OCI-LY1 (cell line): ENCODE results near the gene DYNLT1.

Source experiments
- CTCF ChIP-seq: fragments of 200-600 bp; sonication (generic), shearing (Covaris generic); IDR thresholded peaks from 2 replicates; pipeline ENCODE4 v1.5.1; 2017; ENCODE audit warnings: mild to moderate bottlenecking, antibody characterized with exemption, low read length, moderate library complexity, mixed read lengths
- EZH2 ChIP-seq: fragments of 200-600 bp; sonication (generic), shearing (Covaris generic); IDR thresholded peaks from 2 replicates; pipeline ENCODE4 v1.8.0; 2017; ENCODE audit warnings: borderline replicate concordance, mixed run types, mild to moderate bottlenecking, antibody characterized with exemption, low read length, moderate library complexity, mixed read lengths

DNA sequence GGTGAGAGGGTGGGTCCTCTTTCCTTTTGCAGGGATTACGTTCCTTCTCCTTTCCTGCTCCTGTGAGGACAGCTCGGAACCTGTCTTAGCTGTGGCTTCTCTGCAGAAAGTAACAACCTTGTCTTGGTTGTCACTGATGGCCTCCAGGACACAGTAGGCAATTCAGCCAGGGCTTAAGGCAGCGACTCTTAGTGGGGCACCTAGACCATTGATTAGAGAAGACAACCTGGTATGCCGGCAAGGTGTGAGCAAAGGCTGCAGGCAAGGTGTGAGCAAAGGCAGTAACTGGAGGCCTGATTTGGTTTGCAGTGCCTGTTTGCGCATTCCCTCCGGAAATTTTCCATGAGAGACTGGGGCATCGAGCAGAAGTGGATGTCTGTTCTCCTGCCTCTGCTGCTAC, 37.6 kb downstream of the DYNLT1 start:
- TF ChIP-seq CTCF (no peak), EZH2 (no peak)
